ENCODE results near the gene SLC5A9. TPM values are rescaled to one million over a fixed set of nuclear protein-coding genes. Genes with fewer than 3 reads are reported as not detected.

SLC5A9 gene
- total RNA-seq, 6 experiments from 2014 or later, result not detected

DNA sequence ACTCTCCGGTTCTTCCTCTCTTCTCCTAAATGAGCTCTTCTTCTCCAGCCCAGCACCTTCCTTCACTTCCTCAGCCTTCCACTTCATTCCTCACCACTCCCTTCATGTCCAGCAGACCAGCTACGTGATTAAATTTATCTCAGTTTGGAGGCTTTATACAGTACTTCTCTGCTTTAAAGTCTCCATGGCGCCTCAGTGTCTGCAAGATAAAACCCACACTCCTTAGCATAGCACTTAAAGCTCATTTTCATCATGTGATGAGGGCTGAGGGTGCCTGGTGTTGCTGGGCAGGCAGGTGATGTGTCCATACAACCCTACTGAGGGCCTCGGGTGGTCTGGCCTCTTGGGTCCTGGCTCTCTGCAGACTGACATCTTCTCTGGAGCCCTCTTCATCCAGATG is 7.7 kb downstream of the SLC5A9 start:
- H3K9me3 Mint-ChIP-seq, result peaks cover 41% of the 10 kb centered on the region
- no peaks in the 10 kb centered on the region; the same call in 1 of the 2 replicates for H3K27me3 Mint-ChIP-seq (ENCODE audit: insufficient read depth)
- H3K36me3 Mint-ChIP-seq (ENCODE audit: low read depth), result peaks cover 3% of the 10 kb centered on the region; the same call in 1 of the 2 replicates
- no peak for DNase-seq
- no peaks in the 10 kb centered on the region for H3K4me1 Mint-ChIP-seq (ENCODE audit: low read depth)
- H3K27ac Mint-ChIP-seq, result no peak overlapping the region
- TF ChIP-seq, protein P1, sequence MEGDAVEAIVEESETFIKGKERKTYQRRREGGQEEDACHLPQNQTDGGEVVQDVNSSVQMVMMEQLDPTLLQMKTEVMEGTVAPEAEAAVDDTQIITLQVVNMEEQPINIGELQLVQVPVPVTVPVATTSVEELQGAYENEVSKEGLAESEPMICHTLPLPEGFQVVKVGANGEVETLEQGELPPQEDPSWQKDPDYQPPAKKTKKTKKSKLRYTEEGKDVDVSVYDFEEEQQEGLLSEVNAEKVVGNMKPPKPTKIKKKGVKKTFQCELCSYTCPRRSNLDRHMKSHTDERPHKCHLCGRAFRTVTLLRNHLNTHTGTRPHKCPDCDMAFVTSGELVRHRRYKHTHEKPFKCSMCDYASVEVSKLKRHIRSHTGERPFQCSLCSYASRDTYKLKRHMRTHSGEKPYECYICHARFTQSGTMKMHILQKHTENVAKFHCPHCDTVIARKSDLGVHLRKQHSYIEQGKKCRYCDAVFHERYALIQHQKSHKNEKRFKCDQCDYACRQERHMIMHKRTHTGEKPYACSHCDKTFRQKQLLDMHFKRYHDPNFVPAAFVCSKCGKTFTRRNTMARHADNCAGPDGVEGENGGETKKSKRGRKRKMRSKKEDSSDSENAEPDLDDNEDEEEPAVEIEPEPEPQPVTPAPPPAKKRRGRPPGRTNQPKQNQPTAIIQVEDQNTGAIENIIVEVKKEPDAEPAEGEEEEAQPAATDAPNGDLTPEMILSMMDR (IDR thresholded peaks at IDR 0.05), result no peak
- H3K4me3 Mint-ChIP-seq, result no peak overlapping the region

DNA sequence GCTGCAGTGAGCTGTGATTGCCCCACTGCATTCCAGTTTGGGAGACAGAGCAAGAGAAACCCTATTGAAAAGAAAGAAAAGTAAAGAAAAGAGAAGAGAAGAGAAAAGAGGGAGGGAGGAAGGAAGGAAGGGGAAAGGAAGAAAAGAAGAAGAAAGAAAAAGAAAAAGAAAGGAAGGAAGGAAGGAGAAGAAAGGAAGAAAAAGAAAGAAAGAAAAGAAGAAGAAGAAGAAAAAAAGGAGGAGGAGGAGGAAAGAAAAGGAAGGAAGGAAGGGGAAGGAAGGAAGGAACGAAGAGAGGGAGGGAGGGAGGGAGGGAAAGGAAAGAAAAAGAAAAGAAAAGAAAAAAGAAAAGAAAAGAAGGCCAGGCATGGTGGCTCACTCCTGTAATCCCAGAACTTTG is 10.2 kb downstream of the SLC5A9 start:
- DNase-seq, result no peak

DNA sequence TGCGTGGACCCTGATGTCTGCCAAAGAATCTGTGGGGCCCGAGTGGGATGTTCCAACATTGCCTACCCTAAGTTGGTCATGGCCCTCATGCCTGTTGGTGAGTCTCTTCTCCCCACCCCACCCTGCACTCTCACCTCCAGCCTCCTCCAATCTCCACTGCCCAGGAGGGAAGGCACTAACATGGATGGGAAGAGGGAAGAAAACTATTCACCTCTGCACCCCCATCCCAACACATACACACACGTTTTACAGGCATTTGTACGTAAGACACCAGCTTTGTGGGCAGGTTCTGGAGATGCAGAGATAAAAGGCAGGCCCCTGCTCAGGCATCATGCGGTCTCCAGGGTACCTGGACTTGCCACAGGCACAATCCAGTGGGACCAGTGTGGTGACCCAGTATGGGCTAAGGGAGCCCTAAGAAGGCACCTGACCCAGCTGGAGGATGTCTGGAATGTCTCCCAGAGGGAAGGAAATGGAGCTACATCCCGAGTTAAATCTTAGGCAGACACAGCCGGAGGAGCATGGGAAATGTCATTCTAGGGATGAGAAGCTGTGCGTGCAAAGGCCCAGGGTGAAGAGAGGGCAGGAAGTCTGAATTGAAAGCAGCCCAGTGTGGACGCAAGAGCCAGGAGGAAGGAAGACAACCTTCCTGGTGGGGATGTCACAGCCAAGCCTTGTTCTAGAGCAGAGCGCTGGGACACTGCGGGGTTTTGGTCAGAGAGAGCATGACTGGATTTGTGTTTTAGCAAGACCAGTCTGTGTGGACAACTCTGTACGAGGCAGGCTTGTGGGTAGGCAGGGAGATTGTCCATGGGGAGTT is 11.4 kb downstream of the SLC5A9 start:
- Mint-ChIP-seq H3K9me3 (peaks cover 39% of the 10 kb centered on the region), H3K4me1 (ENCODE audit: low read depth) (no peaks in the 10 kb centered on the region), H3K36me3 (ENCODE audit: low read depth) (peaks cover 3% of the 10 kb centered on the region; the same call in 1 of the 2 replicates), H3K27ac (no peak overlapping the region), H3K27me3 (ENCODE audit: insufficient read depth) (no peaks in the 10 kb centered on the region; the same call in 1 of the 2 replicates), H3K4me3 (no peak overlapping the region)
- no peak for DNase-seq
- TF ChIP-seq, protein P1 (IDR thresholded peaks at IDR 0.05), result no peak

More for the DNA sequence above, 10.2 kb downstream of the SLC5A9 start:
- Mint-ChIP-seq H3K4me1 (ENCODE audit: low read depth) (no peaks in the 10 kb centered on the region), H3K36me3 (ENCODE audit: low read depth) (peaks cover 3% of the 10 kb centered on the region; the same call in 1 of the 2 replicates), H3K4me3 (no peak overlapping the region), H3K9me3 (peaks cover 36% of the 10 kb centered on the region), H3K27ac (no peak overlapping the region), H3K27me3 (ENCODE audit: insufficient read depth) (no peaks in the 10 kb centered on the region; the same call in 1 of the 2 replicates)
- TF ChIP-seq, protein P1 (IDR thresholded peaks at IDR 0.05), result no peak

DNA sequence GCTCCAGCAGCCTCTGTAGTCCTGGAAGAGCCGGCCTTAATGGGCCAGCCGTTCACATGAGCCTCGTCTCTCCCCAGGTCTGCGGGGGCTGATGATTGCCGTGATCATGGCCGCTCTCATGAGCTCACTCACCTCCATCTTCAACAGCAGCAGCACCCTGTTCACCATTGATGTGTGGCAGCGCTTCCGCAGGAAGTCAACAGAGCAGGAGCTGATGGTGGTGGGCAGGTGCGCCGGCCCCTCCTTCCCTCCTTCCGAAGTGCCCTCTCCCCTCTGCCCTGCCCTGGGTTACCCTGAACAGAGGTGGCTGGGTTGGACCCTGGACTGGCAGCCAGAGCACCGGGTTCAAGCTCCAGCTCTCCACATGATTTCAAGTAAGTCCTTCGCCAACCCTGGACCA is 13.1 kb downstream of the SLC5A9 start:
- no peaks in the 10 kb centered on the region; the same call in 1 of the 2 replicates for H3K27me3 Mint-ChIP-seq (ENCODE audit: insufficient read depth)
- no peaks in the 10 kb centered on the region for H3K4me1 Mint-ChIP-seq (ENCODE audit: low read depth)
- H3K9me3 Mint-ChIP-seq, result peaks cover 30% of the 10 kb centered on the region
- DNase-seq, result no peak
- TF ChIP-seq, protein P1 (IDR thresholded peaks at IDR 0.05), result no peak
- peaks cover 3% of the 10 kb centered on the region; the same call in 1 of the 2 replicates for H3K36me3 Mint-ChIP-seq (ENCODE audit: low read depth)
- no peak overlapping the region for H3K27ac Mint-ChIP-seq
- H3K4me3 Mint-ChIP-seq, result no peak overlapping the region

DNA sequence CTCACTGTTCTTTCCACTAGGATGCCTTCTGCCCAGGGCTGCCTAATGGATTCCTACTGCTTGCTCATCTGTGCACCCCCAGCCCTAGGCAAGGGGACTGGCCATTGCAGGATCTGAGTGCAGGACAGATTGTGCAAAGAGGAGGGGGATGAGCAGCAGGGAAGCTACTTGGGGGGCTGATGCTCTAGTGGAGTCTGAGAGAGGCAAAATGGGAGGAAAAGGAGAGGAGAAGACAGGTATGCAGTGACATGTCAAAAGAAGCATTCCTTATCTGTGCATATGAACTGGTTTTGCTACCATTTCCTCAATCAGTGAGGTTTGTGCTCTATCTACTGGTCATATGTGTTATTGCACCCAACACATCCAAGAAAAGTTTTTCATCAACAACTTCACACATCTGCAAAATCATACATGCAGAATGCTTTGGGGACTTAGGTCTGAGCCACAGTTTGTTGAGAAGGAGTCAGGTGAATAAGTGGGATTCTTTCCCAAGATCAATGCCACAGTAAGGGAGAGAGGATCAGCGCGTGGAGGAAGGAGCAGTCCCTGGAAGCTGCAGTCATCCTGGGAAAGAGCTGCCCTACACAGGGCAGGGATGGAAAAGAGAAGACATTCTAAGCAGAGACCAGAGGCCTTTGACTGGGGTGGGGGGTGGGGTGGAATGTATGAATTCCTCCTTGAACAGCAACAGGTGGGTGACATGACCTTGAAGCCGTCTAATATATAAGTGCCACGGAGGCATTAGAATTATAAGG is 14.4 kb downstream of the SLC5A9 start:
- Mint-ChIP-seq H3K36me3 (ENCODE audit: low read depth) (peaks cover 3% of the 10 kb centered on the region; the same call in 1 of the 2 replicates), H3K27me3 (ENCODE audit: insufficient read depth) (no peaks in the 10 kb centered on the region; the same call in 1 of the 2 replicates), H3K4me1 (ENCODE audit: low read depth) (no peaks in the 10 kb centered on the region), H3K4me3 (no peak overlapping the region), H3K27ac (no peak overlapping the region), H3K9me3 (peaks cover 30% of the 10 kb centered on the region)
- no peak for DNase-seq
- TF ChIP-seq, protein P1 (IDR thresholded peaks at IDR 0.05), result peak; percentile 62
